AG04450 (cell line): ENCODE measurements around the gene ZNF583. TPM values are rescaled to one million over a fixed set of nuclear protein-coding genes. Genes with fewer than 3 reads are reported as not detected.

Experiments used
- CTCF ChIA-PET: fragments of 300-600, 350-600 bp; formaldehyde crosslinking; extraction: SDS; loops from one replicate; lab custom pipeline; 2022; ENCODE audit warnings: antibody characterized with exemption, inconsistent platforms; lab: Charles Lee
- POLR2A ChIA-PET: fragments of 350-600 bp; formaldehyde crosslinking; extraction: SDS; loops from one replicate; lab custom pipeline; 2021; ENCODE audit warnings: antibody characterized with exemption, inconsistent platforms; lab: Yijun Ruan, JAX
- DNase-seq: peaks from one replicate; pipeline ENCODE4 v3.0.0-alpha.2; 2011; ENCODE audit warnings: low read depth, low spot score
- H3K27ac ChIP-seq: one replicate; pipeline ENCODE4 v1.5.1; 2012; ENCODE audit warnings: low read depth, low read length, control low read depth
- H3K27me3 ChIP-seq: one replicate; pipeline ENCODE4 v1.6.0; 2012; ENCODE audit warnings: low read length; ENCODE audit not compliant: control insufficient read depth, insufficient read depth
- H3K4me3 ChIP-seq: 2 replicates; pipeline ENCODE4 v1.5.1; 2011; ENCODE audit warnings: mild to moderate bottlenecking, low read depth, low read length, control low read depth
- H3K9me3 ChIP-seq: 2 replicates; pipeline ENCODE4 v1.5.1; 2012; ENCODE audit warnings: low read length; ENCODE audit not compliant: control insufficient read depth, insufficient read depth
- polyA plus RNA-seq: library from polyadenylated mRNA; depleted of rRNA; stranded (reverse); fragments of >200 nt; gene quantifications from 2 replicates; pipeline ENCODE4 v1.2.3, GENCODE V29; 2011; rRNA removed
- TF ChIP-seq, protein P1 (sequence below): IDR thresholded peaks from 2 replicates; pipeline ENCODE4 v1.5.1; 2011; ENCODE audit warnings: low read depth, low read length, control low read depth, inconsistent platforms

The ZNF583 gene
- polyA plus RNA-seq, 1 experiment: 6.2 TPM

DNA sequence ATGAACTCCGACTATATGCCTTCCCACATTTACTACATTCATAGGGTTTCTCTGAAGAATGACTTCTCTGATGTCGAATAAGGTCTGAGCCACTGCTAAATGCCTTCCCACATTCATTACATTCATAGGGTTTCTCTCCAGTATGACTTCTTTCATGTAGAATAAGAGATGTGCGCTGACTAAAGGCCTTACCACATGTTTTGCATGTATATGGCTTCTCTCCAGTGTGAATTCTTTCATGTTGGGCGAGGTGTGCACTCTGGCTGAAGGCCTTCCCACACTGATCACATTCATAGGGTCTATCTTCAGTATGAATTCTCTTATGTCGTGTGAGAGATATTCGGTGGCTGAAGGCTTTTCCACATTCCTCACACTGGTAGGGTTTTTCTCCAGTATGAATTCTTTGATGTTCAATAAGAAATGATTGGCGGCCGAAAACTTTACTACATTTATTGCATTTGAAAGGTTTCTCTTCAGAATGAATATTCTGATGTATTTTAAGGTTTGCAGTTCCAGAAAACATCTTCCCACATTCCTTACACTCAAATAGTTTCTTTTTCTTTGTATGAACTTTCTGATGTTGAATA, 37.2 kb downstream of the ZNF583 start:
- CTCF ChIA-PET: no interaction called here
- no peaks in the 10 kb centered on the region for H3K27me3 ChIP-seq
- H3K9me3 ChIP-seq: peaks cover 27% of the 10 kb centered on the region
- no peak overlapping the region for H3K4me3 ChIP-seq
- POLR2A ChIA-PET: no interaction called here
- no peak for DNase-seq
- no peak overlapping the region for H3K27ac ChIP-seq
- TF ChIP-seq, protein P1, sequence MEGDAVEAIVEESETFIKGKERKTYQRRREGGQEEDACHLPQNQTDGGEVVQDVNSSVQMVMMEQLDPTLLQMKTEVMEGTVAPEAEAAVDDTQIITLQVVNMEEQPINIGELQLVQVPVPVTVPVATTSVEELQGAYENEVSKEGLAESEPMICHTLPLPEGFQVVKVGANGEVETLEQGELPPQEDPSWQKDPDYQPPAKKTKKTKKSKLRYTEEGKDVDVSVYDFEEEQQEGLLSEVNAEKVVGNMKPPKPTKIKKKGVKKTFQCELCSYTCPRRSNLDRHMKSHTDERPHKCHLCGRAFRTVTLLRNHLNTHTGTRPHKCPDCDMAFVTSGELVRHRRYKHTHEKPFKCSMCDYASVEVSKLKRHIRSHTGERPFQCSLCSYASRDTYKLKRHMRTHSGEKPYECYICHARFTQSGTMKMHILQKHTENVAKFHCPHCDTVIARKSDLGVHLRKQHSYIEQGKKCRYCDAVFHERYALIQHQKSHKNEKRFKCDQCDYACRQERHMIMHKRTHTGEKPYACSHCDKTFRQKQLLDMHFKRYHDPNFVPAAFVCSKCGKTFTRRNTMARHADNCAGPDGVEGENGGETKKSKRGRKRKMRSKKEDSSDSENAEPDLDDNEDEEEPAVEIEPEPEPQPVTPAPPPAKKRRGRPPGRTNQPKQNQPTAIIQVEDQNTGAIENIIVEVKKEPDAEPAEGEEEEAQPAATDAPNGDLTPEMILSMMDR: no peak

DNA sequence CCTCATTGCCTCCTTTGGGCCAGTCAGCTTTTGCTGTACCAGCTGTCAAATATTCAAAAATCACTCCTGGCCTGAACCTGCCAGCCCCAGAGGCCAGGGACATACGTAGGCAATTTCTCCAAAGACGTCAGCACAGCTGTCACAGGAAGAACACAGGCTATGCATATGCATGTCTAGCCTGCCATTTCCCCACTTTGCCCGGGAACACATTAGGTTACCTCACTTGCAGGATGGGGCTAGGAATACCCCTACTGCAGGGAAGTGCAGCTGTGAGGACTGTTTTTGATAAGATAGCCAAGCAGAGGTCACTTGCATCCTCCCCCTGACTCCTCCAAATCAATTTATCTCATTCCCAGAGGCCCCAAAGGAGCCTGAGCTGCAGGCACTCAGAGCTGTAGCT, 70.2 kb downstream of the ZNF583 start:
- peaks cover 37% of the 10 kb centered on the region for H3K9me3 ChIP-seq
- H3K27me3 ChIP-seq: no peaks in the 10 kb centered on the region
- no peak overlapping the region for H3K4me3 ChIP-seq
- TF ChIP-seq, protein P1: no peak
- no peak for DNase-seq
- H3K27ac ChIP-seq: no peak overlapping the region
- CTCF ChIA-PET: no interaction called here
- POLR2A ChIA-PET: no interaction called here

DNA sequence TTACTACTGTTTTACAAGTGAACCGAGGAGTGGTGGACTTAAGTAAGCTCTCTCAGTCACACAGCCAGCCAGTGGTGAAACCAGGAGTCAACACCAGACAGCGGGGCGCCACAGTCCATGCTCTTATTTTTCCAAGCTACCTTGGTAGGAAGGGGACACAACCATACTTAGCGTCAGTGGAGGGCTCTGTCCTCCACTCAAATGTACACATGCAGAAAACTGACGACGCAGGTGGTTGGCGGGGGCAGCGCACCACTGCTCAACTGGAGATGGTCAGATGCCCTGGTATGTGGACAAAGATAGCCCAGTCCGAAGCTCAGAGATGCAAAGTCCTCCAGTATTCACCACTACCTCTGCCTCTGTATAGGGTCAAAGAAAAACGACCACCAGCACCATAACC, 72.0 kb downstream of the ZNF583 start:
- no peak overlapping the region for H3K27ac ChIP-seq
- CTCF ChIA-PET: no interaction called here
- POLR2A ChIA-PET: no interaction called here
- H3K27me3 ChIP-seq: no peaks in the 10 kb centered on the region
- DNase-seq: no peak
- TF ChIP-seq, protein P1: no peak
- peaks cover 32% of the 10 kb centered on the region for H3K9me3 ChIP-seq
- peak overlapping the region; percentile 84 for H3K4me3 ChIP-seq

Other genes with a start within 250 kb of the ZNF583 start
- not detected in 2 replicates for gene GALP, start 228.3 kb upstream of the ZNF583 start, polyA plus RNA-seq
- not detected in 2 replicates for gene ZSCAN5B, start 206.5 kb upstream of the ZNF583 start, polyA plus RNA-seq
- gene ZSCAN5C, start 202.1 kb upstream of the ZNF583 start, polyA plus RNA-seq: not detected in 2 replicates
- not detected in 2 replicates for gene EDDM13, start 131.6 kb upstream of the ZNF583 start, polyA plus RNA-seq
- 3.7 and 5.8 TPM in 2 replicates for gene ZSCAN5A, start 89.5 kb upstream of the ZNF583 start, polyA plus RNA-seq
- gene ZNF582, start 10.8 kb upstream of the ZNF583 start, polyA plus RNA-seq: 3.1 and 3.9 TPM in 2 replicates
- 3.4 and 4.4 TPM in 2 replicates for gene ZNF667, start 73.0 kb downstream of the ZNF583 start, polyA plus RNA-seq
- gene ZNF471, start 103.5 kb downstream of the ZNF583 start, polyA plus RNA-seq: 4.4 and 5.6 TPM in 2 replicates
- 5.0 and 6.5 TPM in 2 replicates for gene ZFP28, start 134.6 kb downstream of the ZNF583 start, polyA plus RNA-seq
- gene ZNF470, start 163.1 kb downstream of the ZNF583 start, polyA plus RNA-seq: 3.3 and 3.8 TPM in 2 replicates
- gene ZNF71, start 191.0 kb downstream of the ZNF583 start, polyA plus RNA-seq: 4.7 and 6.4 TPM in 2 replicates
- 0.17 and 0.20 TPM in 2 replicates for gene SMIM17, start 238.8 kb downstream of the ZNF583 start, polyA plus RNA-seq